Fibroblast of mammary gland (primary cell): ENCODE measurements around the gene THOC1.

Source experiments
- DNase-seq: peaks from one replicate; pipeline ENCODE4 v3.0.0-alpha.2; 2010; ENCODE audit warnings: low read depth
- H3K4me3 ChIP-seq: 2 replicates; pipeline ENCODE4 v1.5.1; 2011; ENCODE audit warnings: low read depth, mild to moderate bottlenecking, low read length, moderate library complexity; ENCODE audit not compliant: control insufficient read depth
- TF ChIP-seq, protein P1 (sequence below): conservative IDR thresholded peaks from 2 replicates; pipeline ENCODE4 v1.5.1; 2011; ENCODE audit warnings: low read depth, low read length, inconsistent platforms; ENCODE audit not compliant: control insufficient read depth, insufficient read depth

Gene THOC1

DNA sequence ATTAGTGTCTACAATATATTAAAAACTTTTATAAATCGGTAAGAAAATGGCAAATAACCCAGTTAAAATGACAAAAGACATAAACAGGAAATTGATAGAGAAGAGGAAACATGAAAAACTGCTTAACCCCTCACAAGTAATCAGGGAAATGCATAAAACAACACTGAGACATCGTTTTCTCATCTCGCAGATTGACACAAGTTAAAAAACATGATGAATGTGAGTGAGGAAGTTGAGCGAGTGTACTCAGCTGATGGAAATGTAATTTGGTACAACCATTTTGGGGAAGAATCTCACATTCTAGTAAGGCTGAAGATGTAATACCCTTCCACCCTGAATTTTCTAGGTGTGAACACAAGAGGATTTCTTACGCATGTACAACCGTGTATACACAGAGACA lies 18.0 kb upstream of the THOC1 start:
- no peak overlapping the region for H3K4me3 ChIP-seq
- TF ChIP-seq, protein P1, sequence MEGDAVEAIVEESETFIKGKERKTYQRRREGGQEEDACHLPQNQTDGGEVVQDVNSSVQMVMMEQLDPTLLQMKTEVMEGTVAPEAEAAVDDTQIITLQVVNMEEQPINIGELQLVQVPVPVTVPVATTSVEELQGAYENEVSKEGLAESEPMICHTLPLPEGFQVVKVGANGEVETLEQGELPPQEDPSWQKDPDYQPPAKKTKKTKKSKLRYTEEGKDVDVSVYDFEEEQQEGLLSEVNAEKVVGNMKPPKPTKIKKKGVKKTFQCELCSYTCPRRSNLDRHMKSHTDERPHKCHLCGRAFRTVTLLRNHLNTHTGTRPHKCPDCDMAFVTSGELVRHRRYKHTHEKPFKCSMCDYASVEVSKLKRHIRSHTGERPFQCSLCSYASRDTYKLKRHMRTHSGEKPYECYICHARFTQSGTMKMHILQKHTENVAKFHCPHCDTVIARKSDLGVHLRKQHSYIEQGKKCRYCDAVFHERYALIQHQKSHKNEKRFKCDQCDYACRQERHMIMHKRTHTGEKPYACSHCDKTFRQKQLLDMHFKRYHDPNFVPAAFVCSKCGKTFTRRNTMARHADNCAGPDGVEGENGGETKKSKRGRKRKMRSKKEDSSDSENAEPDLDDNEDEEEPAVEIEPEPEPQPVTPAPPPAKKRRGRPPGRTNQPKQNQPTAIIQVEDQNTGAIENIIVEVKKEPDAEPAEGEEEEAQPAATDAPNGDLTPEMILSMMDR, result no peak
- DNase-seq, result no peak

DNA sequence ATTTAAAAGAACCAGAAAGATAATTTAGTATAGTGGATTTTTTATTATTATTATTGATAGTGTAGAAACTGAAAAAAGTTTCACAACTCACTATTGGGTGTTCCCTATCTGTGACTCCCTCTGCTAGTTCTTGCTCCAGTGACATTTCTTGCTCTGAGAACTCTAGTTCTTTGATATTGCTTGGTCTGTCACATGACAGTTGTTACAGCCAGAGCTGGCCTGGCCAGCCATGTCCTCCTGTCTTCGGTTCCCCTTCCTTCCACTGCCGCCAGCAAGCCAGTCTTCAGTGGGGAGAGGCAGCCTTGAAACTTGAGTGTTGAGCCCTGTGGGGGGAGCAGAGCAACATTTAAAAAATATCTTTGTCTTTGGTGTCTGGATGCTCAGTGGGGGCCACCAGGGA lies 7.6 kb upstream of the THOC1 start:
- TF ChIP-seq, protein P1, result no peak
- H3K4me3 ChIP-seq, result no peak overlapping the region
- DNase-seq, result no peak

DNA sequence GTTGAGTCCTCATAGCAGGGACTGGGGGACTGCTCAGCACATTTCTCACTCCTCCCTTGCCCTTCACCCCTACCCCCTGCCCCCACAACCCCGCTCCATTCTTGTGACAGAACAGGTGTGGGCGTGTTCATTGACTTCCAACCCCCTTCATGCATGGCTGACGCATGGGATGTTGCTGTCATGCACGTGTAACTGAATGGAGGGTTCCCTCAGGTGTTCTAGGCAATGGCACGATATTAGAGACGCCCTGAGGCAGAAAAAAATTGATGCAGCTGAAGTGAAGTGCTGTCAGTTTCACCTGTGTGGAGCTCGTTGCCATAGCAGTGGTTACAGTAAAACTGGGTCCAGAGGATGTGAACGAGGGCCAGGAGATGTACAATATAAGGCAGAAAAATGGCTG lies 6.5 kb upstream of the THOC1 start:
- TF ChIP-seq, protein P1, result no peak
- DNase-seq, result no peak
- no peak overlapping the region for H3K4me3 ChIP-seq

DNA sequence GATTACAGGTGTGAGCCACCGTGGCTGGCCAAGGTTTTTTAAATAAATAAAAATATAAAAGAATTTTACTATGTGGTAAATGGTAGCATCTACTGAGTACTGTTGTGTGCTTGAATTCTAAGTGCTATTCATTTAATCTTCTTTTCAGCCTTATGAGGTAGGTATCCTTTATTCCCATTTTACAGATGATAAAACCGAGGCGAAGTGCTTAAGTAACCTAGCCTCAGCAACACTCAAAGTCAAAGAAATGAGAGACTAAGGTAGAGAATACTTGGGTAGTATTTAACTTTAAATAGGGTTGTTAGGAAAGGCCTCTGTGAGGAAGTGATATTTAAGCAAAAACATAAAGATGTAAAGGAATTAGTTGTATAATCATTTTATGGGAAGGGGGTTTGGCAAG lies 5.7 kb upstream of the THOC1 start:
- TF ChIP-seq, protein P1, result no peak
- DNase-seq, result no peak
- H3K4me3 ChIP-seq, result no peak overlapping the region

DNA sequence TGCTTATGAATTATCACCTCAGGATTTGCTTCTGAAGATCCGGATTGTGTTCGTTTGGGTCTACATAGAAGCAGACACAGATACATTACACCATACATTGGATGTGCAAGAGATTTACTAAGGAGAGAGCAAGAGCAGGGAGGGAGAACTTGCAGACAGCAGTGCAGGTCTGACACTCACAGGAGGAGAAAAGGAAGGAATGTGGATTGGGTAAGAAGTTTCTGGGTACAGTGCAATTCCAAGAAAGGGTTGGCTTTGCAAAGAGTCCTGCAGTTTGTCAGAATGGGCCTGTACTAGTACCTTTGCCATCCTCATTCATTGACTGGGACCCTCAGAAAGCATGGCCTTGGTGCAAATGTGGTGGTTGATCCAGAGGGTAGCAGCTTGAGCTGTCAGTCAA lies 4.8 kb upstream of the THOC1 start:
- DNase-seq, result no peak
- no peak overlapping the region for H3K4me3 ChIP-seq
- TF ChIP-seq, protein P1, result no peak

DNA sequence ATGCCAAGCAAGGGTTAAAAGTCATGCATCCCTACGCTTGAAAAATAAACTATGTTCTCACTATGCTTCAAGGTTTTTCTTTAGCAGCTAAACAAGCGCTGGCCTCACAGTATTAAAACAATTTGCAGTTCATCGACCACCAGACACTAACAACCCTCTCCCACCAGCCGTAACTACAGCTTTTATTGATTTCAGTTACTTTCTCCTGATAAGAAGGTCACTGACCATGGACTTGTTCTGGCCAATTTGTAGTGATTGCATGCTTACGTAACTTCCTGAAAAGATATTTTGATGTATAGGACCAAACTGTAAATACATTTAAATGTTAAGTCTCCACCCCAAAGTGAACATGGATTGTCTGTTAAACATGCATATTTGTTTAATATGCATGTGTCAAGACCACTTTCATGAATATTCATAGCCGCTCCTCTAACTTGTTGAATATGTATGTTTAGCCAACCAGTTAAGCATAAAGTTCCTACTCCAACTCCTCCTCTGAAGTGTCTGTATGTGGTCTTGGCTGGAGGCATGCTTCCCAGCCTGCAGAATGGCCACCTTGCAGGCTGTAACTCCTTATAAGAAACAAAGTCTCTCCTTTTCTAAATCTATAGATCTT lies 1.7 kb upstream of the THOC1 start:
- TF ChIP-seq, protein P1, result no peak
- H3K4me3 ChIP-seq, result no peak overlapping the region
- no peak for DNase-seq

DNA sequence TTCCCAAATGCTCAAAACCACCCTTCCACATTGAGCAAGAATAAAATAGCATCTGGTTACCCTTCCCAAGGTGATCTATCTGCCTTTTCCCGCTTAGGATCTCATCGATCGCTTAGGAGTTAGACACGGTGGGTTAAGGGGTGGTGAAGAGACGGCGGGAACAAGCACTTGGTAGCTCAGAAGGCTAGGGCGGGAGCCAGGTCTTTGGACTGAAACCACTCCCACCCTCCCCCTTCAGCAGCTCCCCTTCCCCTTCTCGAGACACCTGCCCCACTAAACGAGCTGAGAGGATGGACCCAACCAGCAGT lies 513 bp downstream of the THOC1 start:
- TF ChIP-seq, protein P1, result no peak
- H3K4me3 ChIP-seq, result peak overlapping the region; percentile 93
- DNase-seq, result peak; percentile 11
